Mucosa of descending colon (tissue), 3 donors: Measurements from ENCODE around the gene C19orf18. TPM values are rescaled to one million over a fixed set of nuclear protein-coding genes. Genes with fewer than 3 reads are reported as not detected.

Source experiments
- ATAC-seq: fragments of 200-7000 bp; cut with Tn5 transposase; one replicate; pipeline ENCODE4 v1.9.1; 2020; ENCODE audit warnings: mild to moderate bottlenecking, moderate library complexity
- DNase-seq, 3 donors: peaks; one replicate each; pipeline ENCODE4 v3.0.0-alpha.2; 2020
- H3K36me3 ChIP-seq: fragments of 200-600 bp; one replicate; pipeline ENCODE4 v1.8.0; 2021; ENCODE audit warnings: low read depth, mild to moderate bottlenecking
- H3K4me1 ChIP-seq: fragments of 200-600 bp; one replicate; pipeline ENCODE4 v1.8.0; 2021; ENCODE audit warnings: low read depth, mild to moderate bottlenecking
- H3K4me3 ChIP-seq: fragments of 200-600 bp; one replicate; pipeline ENCODE4 v1.8.0; 2021; ENCODE audit warnings: mild to moderate bottlenecking
- H3K9me3 ChIP-seq: fragments of 200-600 bp; one replicate; pipeline ENCODE4 v1.8.0; 2021; ENCODE audit warnings: mild to moderate bottlenecking
- intact Hi-C, 2 donors: fragments of 100-400 bp; cut with DNase I in 1 of 2; cut with micrococcal nuclease in 1 of 2; formaldehyde crosslinking; loops; one replicate each; pipeline versions ENCODE4 v1.11.0 to v1.11.1; 2022; cut with DNase I, micrococcal nuclease
- long read RNA-seq, 2 donors: library from polyadenylated mRNA; unstranded; transcript quantifications; one replicate each; pipeline ENCODE4 v2.0.0, GENCODE V29; 2019 to 2021
- total RNA-seq, 3 donors: library from RNA; stranded (reverse); fragmentation: NEBNext Ultra II Directional in 2 of 3; extraction: Animal tissue kit (Norgen Biotek cat#: 25700) in 2 of 3; gene quantifications; one replicate each; pipeline versions ENCODE4 v1.2.1 to v1.2.4, GENCODE V29; 2021 to 2023
- TF ChIP-seq, protein P1 (sequence below): fragments of 200-600 bp; IDR thresholded peaks from one replicate; pipeline ENCODE4 v1.8.0; 2022; ENCODE audit warnings: antibody characterized with exemption, mild to moderate bottlenecking
- donor health status: DM: no; HTN: no; CAD: no; lungs with moderate emphysema.
- donor health status: DM: no; HTN: no; CAD: no.
- donor health status: DM: no; HTN: yes; CAD: no.

Gene C19orf18
- 1 to 10 TPM in 1 of 3 donors, under 1 TPM in 2; 0.98 to 2.0 (median 0.99) TPM for total RNA-seq
- long read RNA-seq, donor 1, partial matches to known transcripts: 0 of 1 reads
- long read RNA-seq, donor 1, other reads (novel, unspliced or antisense): 1 of 1 reads
- long read RNA-seq, donor 2: 0 reads

DNA sequence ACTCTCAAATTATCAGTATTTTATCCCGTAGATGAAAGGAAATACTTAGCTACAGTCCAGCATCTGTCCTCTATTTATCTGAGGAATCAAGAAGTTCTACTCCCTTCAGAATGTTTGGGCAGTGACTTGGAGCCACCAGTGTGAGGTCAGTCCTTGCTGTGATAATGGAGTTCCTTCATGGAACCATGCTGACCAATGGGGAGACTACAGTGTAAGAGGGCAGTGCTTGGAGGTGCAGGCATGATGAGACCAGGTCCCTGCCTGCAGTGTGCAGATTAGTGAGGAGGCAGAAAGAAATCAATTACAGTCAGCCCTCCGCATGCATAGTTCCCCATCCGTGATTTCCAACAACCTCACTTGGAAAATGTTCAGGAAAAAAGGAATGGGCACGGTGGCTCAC, at the start of gene C19orf18:
TSS of gene C19orf18 (minus strand) at position 101 of the 400 bp plus-strand sequence. CDS start 102 bp downstream, outside the sequence.
- H3K36me3 ChIP-seq: peaks cover 5% of the 10 kb centered on the region
- intact Hi-C loops: no loop called here
- DNase-seq: no peak
- TF ChIP-seq, protein P1, sequence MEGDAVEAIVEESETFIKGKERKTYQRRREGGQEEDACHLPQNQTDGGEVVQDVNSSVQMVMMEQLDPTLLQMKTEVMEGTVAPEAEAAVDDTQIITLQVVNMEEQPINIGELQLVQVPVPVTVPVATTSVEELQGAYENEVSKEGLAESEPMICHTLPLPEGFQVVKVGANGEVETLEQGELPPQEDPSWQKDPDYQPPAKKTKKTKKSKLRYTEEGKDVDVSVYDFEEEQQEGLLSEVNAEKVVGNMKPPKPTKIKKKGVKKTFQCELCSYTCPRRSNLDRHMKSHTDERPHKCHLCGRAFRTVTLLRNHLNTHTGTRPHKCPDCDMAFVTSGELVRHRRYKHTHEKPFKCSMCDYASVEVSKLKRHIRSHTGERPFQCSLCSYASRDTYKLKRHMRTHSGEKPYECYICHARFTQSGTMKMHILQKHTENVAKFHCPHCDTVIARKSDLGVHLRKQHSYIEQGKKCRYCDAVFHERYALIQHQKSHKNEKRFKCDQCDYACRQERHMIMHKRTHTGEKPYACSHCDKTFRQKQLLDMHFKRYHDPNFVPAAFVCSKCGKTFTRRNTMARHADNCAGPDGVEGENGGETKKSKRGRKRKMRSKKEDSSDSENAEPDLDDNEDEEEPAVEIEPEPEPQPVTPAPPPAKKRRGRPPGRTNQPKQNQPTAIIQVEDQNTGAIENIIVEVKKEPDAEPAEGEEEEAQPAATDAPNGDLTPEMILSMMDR: no peak
- H3K9me3 ChIP-seq: peaks cover 100% of the 10 kb centered on the region
- H3K4me1 ChIP-seq: no peaks in the 10 kb centered on the region
- ATAC-seq: no peak
- H3K4me3 ChIP-seq: no peak within 1 kb of the TSS

DNA sequence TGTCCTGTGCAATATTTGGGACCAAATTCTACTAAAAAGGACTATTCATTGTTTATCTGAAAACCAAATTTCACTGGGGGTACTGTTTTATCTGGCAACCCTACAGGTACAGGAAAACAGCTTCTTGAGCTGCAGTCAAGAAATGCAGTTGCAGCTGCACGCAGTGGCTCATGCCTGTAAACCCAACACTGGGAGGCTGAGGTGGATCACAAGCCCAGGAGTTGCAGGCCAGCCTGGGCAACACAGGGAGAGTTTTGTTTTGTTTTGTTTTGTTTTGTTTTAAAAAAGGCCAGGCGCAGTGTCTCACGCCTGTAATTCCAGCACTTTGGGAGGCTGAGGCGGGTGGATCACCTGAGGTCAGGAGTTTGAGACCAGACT, 47.9 kb upstream of the C19orf18 start:
- H3K9me3 ChIP-seq: peaks cover 18% of the 10 kb centered on the region
- intact Hi-C loops: loop anchor here (5.0 kb wide), 2 partner anchors 130 to 135 kb away; partner anchors contain the start of gene ZNF329 (in 1 of the 2)
- H3K4me1 ChIP-seq: no peaks in the 10 kb centered on the region
- TF ChIP-seq, protein P1: no peak
- H3K36me3 ChIP-seq: no peaks in the 10 kb centered on the region
- DNase-seq (no peak), ATAC-seq (no peak)
- no peak overlapping the region for H3K4me3 ChIP-seq

DNA sequence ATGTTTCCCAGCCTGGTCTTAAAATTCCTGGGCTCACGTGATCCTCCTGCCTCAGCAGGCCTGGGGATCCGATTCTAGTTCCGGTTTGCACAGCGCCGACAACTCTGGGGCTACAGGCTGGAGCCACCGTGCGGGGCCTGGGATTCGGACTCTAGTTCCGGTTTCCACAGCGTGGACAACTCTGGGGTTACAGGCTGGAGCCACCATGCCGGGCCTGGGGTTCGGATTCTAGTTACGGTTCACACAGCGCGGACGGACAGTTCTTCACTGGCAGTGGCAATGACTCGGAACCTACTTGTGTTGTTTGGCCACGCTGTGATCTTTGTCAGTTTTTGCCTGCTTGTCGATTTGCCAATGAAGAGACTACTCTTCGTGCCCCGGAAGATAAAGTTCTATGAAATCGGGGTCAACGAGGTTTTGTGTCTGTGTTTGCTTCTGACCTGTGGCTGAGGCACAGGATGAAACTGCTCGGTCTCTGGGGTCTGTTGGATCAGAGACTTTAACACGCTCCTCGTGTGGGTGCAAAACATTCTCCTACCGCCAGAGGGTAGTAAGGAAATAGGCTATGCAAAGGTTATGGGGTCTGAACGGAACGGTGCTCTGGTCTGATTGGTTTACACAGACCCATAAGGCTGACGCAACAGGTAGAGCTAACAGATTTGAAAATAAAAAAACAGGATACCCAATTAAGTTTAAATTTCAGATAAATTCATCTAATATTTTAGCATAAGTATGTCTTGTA, 47.4 kb upstream of the C19orf18 start:
- Histone ChIP-seq H3K9me3 (peaks cover 18% of the 10 kb centered on the region), H3K4me1 (no peaks in the 10 kb centered on the region), H3K4me3 (no peak overlapping the region), H3K36me3 (no peaks in the 10 kb centered on the region)
- DNase-seq (peak in 1 of 3 donors; percentile 64), ATAC-seq (peak; percentile 60)
- intact Hi-C loops: loop anchor here (5.0 kb wide), 2 partner anchors 131 to 136 kb away; partner anchors contain the start of gene ZNF329 (in 1 of the 2)
- TF ChIP-seq, protein P1: no peak

DNA sequence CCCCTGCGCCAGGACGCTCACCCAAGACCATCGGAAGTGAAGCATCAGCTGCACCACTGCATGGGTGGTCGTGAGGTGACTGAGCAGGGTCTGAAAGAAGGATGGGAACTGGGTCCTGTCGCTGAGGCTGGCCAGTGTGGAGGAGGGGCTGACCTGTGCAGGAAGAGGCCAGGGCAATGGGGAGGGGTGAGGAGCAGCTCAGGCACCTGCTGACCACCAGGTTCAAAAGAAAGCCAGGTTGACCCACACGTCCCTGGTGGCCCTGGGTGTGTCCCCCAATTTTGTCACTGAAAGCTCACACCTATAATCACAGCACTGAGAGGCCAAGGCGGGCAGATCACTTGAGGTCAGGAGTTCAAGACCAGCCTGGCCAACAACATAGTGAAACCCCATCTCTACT, 45.8 kb upstream of the C19orf18 start:
- no peak overlapping the region for H3K4me3 ChIP-seq
- peaks cover 12% of the 10 kb centered on the region for H3K9me3 ChIP-seq
- H3K36me3 ChIP-seq: no peaks in the 10 kb centered on the region
- H3K4me1 ChIP-seq: no peaks in the 10 kb centered on the region
- intact Hi-C loops: loop anchor here (5.0 kb wide), 2 partner anchors 132 to 137 kb away; partner anchors contain the start of gene ZNF329 (in 1 of the 2)
- DNase-seq: no peak
- TF ChIP-seq, protein P1: no peak
- no peak for ATAC-seq

DNA sequence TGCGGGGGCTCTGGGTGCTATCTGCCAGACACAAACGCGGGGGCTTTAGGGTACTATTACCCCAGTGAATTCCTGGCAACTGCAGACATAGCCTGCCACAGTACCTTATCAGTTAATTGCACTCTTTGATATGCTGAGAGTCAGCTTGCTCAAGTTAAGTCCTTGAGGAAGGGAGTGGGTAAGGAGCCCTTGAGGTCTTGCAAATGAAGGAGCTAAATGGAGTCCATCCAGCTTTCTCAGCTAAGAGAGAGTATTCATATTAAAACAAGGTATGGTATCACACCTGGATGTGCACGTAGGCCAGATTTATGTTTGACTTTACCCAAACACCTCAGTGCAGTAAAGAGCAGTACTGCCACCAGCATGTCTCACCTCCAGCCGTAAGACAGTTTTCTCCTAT, 39.8 kb upstream of the C19orf18 start:
- Histone ChIP-seq H3K36me3 (no peaks in the 10 kb centered on the region), H3K9me3 (peaks cover 3% of the 10 kb centered on the region), H3K4me3 (no peak overlapping the region), H3K4me1 (peaks cover 6% of the 10 kb centered on the region)
- DNase-seq: no peak
- intact Hi-C loops: no loop called here
- no peak for ATAC-seq
- TF ChIP-seq, protein P1: no peak
